NCI-H1436 (cell line): ENCODE results near the gene ADGRE3.

Source experiments
- DNase-seq: peaks from one replicate; lab custom pipeline; 2025; lab: John Stamatoyannopoulos, UW

Gene ADGRE3, protein sequence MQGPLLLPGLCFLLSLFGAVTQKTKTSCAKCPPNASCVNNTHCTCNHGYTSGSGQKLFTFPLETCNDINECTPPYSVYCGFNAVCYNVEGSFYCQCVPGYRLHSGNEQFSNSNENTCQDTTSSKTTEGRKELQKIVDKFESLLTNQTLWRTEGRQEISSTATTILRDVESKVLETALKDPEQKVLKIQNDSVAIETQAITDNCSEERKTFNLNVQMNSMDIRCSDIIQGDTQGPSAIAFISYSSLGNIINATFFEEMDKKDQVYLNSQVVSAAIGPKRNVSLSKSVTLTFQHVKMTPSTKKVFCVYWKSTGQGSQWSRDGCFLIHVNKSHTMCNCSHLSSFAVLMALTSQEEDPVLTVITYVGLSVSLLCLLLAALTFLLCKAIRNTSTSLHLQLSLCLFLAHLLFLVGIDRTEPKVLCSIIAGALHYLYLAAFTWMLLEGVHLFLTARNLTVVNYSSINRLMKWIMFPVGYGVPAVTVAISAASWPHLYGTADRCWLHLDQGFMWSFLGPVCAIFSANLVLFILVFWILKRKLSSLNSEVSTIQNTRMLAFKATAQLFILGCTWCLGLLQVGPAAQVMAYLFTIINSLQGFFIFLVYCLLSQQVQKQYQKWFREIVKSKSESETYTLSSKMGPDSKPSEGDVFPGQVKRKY

DNA sequence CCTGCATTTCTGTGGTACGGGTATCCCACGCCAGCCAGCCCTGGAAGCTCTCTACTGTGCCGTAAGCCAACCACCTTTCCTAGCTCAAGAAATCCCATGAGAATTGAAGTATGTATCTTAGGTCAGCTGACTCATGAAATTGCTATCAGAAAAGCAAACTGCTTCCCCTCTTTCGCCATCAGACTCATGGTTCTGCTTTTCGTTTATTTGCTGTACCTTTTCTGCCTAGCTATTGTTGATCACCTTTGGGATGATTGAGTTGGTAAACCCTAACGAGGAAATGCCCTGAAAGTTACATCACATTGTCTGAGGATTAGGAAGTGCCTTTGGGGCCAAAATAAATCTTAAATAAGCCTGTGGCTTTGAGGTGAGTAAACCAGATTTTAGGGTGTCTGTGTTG lies at the start of gene ADGRE3:
ADGRE3 (minus strand) TSS at position 81 of the 400 bp plus-strand sequence; CDS start at position 7, 74 bp downstream.
- DNase-seq: no peak

GRCh38 chr19:14722127-14722526 lies 47.5 kb upstream of the ADGRE3 start:
- DNase-seq: no peak

GRCh38 chr19:14719162-14719561 lies 44.5 kb upstream of the ADGRE3 start:
- no peak for DNase-seq

- no peak for DNase-seq
Observed at GRCh38 chr19:14718522-14719116, 44.0 kb upstream of the ADGRE3 start.

DNA sequence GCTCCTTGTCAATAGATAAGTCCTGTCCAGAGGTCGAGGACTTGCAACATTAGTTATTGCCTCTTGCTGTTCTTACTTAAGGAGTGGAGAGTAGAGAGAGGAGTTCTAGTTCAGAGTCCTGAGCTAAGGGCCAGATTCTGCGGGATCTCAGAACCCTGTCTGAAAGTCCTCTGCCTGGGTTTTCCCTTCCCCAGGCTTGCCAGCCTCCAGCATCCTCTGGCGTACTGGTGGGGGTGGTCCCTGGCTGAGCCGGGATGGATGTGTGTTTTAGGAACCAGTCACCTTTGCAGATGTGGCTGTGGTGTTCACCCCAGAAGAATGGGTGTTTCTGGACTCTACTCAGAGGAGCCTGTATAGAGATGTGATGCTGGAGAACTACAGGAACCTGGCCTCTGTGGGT lies 41.2 kb upstream of the ADGRE3 start:
- no peak for DNase-seq

DNA sequence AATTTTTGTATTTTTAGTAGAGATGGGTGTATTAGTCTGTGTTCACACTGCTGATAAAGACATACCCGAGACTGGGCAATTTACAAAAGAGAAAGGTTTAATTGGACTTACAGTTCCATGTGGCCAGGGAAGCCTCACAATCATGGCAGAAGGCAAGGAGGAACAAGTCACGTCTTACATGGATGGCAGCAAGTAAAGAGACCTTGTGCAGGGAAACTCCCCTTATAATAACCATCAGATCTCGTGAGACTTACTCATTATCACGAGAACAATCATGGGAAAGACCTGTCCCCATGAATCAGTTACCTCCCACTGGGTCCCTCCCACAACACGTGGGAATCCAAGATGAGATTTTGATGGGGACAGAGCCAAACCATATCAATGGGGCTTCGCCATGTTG lies 29.8 kb upstream of the ADGRE3 start:
- DNase-seq: no peak

GRCh38 chr19:14703833-14704232 lies 29.2 kb upstream of the ADGRE3 start:
- DNase-seq: no peak

DNA sequence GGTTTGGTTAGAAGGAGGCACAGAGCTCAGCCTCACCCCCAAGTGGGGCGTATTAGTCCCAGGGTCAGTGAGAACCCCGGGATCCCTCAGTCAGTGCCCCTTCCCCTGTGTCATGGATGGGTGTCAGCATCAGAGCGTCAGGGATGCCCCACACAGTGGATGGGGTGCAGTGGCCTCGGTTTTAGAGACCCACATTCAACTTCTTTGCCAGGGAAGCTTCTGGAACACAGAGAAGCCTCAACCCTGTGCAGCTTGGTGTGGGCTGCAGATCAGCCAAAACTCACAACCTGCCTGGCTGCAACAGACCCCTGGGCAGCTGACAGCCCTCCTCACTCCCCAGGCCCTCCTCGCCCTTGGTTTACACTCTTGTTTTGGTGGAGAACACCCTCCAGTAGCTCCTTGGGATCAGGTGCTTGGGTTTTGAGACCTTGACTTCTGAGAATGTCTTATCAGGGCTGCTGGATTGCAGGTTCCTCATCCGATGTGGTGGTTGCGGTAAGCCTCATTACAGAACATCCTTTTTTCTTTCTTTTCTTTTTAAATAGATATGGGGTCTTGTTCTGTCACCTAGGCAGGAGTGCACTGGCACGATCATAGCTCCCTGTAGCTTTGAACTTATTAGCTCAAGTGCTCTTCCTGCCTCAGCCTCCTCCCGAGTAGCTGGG lies 26.2 kb upstream of the ADGRE3 start:
- DNase-seq: no peak

DNA sequence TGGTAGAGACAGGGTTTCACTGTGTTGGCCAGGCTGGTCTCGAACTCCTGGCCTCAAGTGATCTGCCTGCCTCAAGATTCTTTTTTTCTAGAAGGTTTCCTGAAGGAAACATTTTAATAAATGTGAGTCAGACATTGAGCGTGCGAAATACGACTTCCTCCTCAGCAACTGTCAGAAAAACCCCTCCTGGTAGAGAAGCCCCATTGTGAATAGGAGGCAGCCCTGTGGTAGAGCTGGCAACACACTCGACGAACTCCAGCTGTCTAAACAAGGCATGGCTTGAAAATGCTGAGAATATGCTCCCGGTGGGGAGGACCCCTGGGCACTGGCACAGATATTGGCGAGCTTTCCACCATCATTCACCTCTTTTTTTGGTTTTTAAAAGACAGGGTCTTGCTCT lies 25.0 kb upstream of the ADGRE3 start:
- no peak for DNase-seq

DNA sequence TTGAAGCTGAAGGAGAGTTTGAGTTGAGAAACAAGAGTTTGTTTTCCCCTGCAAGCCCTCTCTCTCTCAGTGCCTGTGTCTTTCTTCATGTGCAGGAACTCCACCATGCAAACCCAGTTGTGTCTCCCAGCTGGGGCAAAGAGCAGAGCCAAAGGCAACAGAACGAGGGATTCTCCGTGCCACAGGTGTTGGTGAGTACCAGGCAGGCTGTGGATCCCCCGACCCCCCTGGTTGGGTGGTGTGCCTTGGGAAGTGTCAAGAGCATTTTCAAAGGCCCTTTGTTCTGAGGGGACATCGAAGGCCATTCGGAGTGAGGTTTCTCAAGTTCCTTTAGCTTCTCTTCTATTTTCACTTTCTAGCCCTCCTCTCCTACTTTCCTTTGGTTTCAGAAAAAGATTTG lies 20.8 kb upstream of the ADGRE3 start:
- no peak for DNase-seq

GRCh38 chr19:14694641-14695266 lies 20.1 kb upstream of the ADGRE3 start:
- no peak for DNase-seq

- peak; percentile 93 for DNase-seq
Observed at GRCh38 chr19:14689598-14690503, 15.2 kb upstream of the ADGRE3 start, which contains the start of gene ZNF333. TSS of gene ZNF333 (plus strand) at chr19:14690048. CDS start at chr19:14693492, 3,444 bp downstream.

- no peak for DNase-seq
Observed at GRCh38 chr19:14686411-14686810, 11.8 kb upstream of the ADGRE3 start.

- DNase-seq: no peak
Observed at GRCh38 chr19:14683439-14683838, 8.8 kb upstream of the ADGRE3 start.

- no peak for DNase-seq
Observed at GRCh38 chr19:14682084-14682483, 7.4 kb upstream of the ADGRE3 start.

GRCh38 chr19:14678199-14678598 lies 3.6 kb upstream of the ADGRE3 start:
- DNase-seq: no peak

- no peak for DNase-seq
Observed at GRCh38 chr19:14677464-14677863, 2.8 kb upstream of the ADGRE3 start.

GRCh38 chr19:14676762-14677161 lies 2.1 kb upstream of the ADGRE3 start:
- no peak for DNase-seq

GRCh38 chr19:14673088-14673487 lies 1.6 kb downstream of the ADGRE3 start:
- DNase-seq: no peak

GRCh38 chr19:14672188-14672872 lies 2.3 kb downstream of the ADGRE3 start:
- no peak for DNase-seq
